ENCODE measurements around the gene SIX2. TPM values are rescaled to one million over a fixed set of nuclear protein-coding genes. Genes with fewer than 3 reads are reported as not detected.

SIX2 gene
- total and polyA plus RNA-seq, 2 experiments from 2014 or later: 0.87 to 1.3 TPM

GRCh38 chr2:45030553-45030952 is 21.3 kb upstream of the SIX2 start:
- Histone ChIP-seq H3K4me1 (ENCODE audit: insufficient read depth) (no peaks in the 10 kb centered on the region), H3K4me2 (no peak overlapping the region), H4K20me1 (replicated peaks; ENCODE audit: insufficient read depth) (no peaks in the 10 kb centered on the region), H3K9me2 (ENCODE audit: insufficient read depth) (no peaks in the 10 kb centered on the region), H3K79me2 (replicated peaks; ENCODE audit: insufficient read depth) (no peaks in the 10 kb centered on the region), H3K4me3 (no peak overlapping the region), H3K36me3 (ENCODE audit: insufficient read depth) (no peaks in the 10 kb centered on the region), H3K27me3 (ENCODE audit: insufficient read depth) (no peaks in the 10 kb centered on the region), H3F3A (replicated peaks; ENCODE audit: low read depth) (no peaks in the 10 kb centered on the region), H2AFZ (no peak overlapping the region), H3K27ac (ENCODE audit: low read depth) (no peak overlapping the region)
- Mint-ChIP-seq H3K27me3 (ENCODE audit: insufficient read depth, low read depth, poor library complexity) (peaks cover 11% of the 10 kb centered on the region), H3K4me1 (0 out of 3 replicates have a peak, but pooled peaks cover 2% of the 10 kb centered on the region), H3K9me3 (no peaks in the 10 kb centered on the region; the same call in 2 of the 3 replicates), H3K27ac (no peak overlapping the region), H3K4me3 (no peak overlapping the region), H3K36me3 (ENCODE audit: low read depth) (no peaks in the 10 kb centered on the region)
- ATAC-seq (no peak), DNase-seq (ENCODE audit: low spot score) (no peak)
- TF ChIP-seq, protein P1, sequence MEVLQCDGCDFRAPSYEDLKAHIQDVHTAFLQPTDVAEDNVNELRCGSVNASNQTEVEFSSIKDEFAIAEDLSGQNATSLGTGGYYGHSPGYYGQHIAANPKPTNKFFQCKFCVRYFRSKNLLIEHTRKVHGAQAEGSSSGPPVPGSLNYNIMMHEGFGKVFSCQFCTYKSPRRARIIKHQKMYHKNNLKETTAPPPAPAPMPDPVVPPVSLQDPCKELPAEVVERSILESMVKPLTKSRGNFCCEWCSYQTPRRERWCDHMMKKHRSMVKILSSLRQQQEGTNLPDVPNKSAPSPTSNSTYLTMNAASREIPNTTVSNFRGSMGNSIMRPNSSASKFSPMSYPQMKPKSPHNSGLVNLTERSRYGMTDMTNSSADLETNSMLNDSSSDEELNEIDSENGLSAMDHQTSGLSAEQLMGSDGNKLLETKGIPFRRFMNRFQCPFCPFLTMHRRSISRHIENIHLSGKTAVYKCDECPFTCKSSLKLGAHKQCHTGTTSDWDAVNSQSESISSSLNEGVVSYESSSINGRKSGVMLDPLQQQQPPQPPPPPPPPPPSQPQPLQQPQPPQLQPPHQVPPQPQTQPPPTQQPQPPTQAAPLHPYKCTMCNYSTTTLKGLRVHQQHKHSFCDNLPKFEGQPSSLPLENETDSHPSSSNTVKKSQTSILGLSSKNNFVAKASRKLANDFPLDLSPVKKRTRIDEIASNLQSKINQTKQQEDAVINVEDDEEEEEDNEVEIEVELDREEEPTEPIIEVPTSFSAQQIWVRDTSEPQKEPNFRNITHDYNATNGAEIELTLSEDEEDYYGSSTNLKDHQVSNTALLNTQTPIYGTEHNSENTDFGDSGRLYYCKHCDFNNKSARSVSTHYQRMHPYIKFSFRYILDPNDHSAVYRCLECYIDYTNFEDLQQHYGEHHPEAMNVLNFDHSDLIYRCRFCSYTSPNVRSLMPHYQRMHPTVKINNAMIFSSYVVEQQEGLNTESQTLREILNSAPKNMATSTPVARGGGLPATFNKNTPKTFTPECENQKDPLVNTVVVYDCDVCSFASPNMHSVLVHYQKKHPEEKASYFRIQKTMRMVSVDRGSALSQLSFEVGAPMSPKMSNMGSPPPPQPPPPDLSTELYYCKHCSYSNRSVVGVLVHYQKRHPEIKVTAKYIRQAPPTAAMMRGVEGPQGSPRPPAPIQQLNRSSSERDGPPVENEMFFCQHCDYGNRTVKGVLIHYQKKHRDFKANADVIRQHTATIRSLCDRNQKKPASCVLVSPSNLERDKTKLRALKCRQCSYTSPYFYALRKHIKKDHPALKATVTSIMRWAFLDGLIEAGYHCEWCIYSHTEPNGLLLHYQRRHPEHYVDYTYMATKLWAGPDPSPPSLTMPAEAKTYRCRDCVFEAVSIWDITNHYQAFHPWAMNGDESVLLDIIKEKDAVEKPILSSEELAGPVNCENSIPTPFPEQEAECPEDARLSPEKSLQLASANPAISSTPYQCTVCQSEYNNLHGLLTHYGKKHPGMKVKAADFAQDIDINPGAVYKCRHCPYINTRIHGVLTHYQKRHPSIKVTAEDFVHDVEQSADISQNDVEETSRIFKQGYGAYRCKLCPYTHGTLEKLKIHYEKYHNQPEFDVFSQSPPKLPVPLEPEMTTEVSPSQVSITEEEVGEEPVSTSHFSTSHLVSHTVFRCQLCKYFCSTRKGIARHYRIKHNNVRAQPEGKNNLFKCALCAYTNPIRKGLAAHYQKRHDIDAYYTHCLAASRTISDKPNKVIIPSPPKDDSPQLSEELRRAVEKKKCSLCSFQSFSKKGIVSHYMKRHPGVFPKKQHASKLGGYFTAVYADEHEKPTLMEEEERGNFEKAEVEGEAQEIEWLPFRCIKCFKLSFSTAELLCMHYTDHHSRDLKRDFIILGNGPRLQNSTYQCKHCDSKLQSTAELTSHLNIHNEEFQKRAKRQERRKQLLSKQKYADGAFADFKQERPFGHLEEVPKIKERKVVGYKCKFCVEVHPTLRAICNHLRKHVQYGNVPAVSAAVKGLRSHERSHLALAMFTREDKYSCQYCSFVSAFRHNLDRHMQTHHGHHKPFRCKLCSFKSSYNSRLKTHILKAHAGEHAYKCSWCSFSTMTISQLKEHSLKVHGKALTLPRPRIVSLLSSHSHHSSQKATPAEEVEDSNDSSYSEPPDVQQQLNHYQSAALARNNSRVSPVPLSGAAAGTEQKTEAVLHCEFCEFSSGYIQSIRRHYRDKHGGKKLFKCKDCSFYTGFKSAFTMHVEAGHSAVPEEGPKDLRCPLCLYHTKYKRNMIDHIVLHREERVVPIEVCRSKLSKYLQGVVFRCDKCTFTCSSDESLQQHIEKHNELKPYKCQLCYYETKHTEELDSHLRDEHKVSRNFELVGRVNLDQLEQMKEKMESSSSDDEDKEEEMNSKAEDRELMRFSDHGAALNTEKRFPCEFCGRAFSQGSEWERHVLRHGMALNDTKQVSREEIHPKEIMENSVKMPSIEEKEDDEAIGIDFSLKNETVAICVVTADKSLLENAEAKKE (CRISPR knock-in tag; IDR thresholded peaks at IDR 0.05): no peak
- TF ChIP-seq EZH2phosphoT487 (IDR thresholded peaks at IDR 0.05; ENCODE audit: unreplicated experiment) (no peak), NANOG (IDR thresholded peaks at IDR 0.05; ENCODE audit: borderline replicate concordance) (no peak), ZNF331 (CRISPR knock-in tag; IDR thresholded peaks at IDR 0.05; ENCODE audit: low read depth) (no peak), EZH2 (IDR thresholded peaks at IDR 0.05; ENCODE audit: low read depth, unreplicated experiment) (no peak), CREB1 (CRISPR knock-in tag; IDR thresholded peaks at IDR 0.05; ENCODE audit: low read depth) (no peak), POLR2AphosphoS5 (IDR thresholded peaks at IDR 0.05; ENCODE audit: low read depth) (no peak)
- TF ChIP-seq, protein P2, sequence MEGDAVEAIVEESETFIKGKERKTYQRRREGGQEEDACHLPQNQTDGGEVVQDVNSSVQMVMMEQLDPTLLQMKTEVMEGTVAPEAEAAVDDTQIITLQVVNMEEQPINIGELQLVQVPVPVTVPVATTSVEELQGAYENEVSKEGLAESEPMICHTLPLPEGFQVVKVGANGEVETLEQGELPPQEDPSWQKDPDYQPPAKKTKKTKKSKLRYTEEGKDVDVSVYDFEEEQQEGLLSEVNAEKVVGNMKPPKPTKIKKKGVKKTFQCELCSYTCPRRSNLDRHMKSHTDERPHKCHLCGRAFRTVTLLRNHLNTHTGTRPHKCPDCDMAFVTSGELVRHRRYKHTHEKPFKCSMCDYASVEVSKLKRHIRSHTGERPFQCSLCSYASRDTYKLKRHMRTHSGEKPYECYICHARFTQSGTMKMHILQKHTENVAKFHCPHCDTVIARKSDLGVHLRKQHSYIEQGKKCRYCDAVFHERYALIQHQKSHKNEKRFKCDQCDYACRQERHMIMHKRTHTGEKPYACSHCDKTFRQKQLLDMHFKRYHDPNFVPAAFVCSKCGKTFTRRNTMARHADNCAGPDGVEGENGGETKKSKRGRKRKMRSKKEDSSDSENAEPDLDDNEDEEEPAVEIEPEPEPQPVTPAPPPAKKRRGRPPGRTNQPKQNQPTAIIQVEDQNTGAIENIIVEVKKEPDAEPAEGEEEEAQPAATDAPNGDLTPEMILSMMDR (conservative IDR thresholded peaks at IDR 0.05; ENCODE audit: low read depth in 2 of 2): no peak
